ENCODE results near the gene CWC25. TPM values are rescaled to one million over a fixed set of nuclear protein-coding genes. Genes with fewer than 3 reads are reported as not detected.

CWC25 gene
- 17.7 TPM for polyA plus RNA-seq (2013, experiment 1 of 2)
- polyA plus RNA-seq (2013, experiment 2 of 2), result 15.8 TPM

DNA sequence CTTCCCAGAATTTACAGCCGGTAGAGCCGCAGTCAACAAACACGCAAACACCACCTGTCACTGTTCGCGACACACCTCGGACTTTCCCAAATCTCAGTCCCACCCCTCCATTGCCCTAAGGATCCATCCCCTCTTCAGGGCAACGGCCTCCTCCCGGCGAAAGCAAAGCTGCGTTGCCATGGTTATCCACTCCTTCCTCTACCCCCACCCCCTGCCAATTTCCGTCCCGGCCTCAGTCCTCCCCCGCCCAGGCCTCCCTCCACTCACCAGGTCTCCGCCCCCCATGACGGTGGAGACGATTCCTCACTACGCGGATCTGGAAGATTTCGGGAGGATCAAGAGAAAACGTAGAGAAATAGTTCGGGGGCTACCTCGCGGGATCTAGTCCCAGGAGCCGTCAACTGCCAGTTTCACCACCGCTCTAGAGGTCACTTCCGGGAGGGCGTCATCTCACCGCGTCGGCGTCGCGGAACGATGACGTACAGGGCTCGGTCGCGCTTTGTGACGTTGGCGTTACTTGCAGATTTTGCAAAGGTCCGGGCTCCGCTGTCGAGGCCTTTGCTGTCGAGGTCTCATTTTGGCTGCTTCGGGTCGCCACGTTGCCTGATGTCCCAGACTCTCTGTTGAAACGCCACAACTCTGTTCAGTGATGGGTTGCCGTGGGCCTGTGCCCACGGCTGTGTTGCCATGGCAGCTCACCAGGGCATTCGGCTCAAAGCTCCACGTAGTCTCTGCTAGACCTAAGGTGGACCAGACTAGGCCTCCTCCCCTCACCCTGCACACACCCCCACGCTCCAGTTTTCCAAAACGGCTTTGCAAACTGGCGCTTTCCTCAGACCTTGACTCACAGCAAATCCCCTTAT, at the start of gene CWC25:
Gene CWC25, minus strand, starts transcription at position 423 of the 863 bp plus-strand sequence. Its CDS starts 138 bp downstream, at position 285.
- 4% methylated on average over 44 to 49 of the region's 55 CpGs for WGBS, 2 experiments (ENCODE audit: insufficient coverage in 2 of 2)
- Histone ChIP-seq H3K4me1 (ENCODE audit: control insufficient read depth, insufficient read depth, low read length, poor library complexity, severe bottlenecking) (peaks cover 12% of the 10 kb centered on the region), H3K9me3 (ENCODE audit: control insufficient read depth, low read length) (no peaks in the 10 kb centered on the region), H3K27ac (ENCODE audit: low read depth, low read length, severe bottlenecking) (peak within 1 kb of the TSS; percentile 100), H3K4me3 (ENCODE audit: extremely low read depth, insufficient read depth, low read length, poor library complexity, severe bottlenecking) (peak within 1 kb of the TSS; percentile 71), H3K36me3 (ENCODE audit: control insufficient read depth, insufficient read depth, low read length) (peaks cover 13% of the 10 kb centered on the region)

DNA sequence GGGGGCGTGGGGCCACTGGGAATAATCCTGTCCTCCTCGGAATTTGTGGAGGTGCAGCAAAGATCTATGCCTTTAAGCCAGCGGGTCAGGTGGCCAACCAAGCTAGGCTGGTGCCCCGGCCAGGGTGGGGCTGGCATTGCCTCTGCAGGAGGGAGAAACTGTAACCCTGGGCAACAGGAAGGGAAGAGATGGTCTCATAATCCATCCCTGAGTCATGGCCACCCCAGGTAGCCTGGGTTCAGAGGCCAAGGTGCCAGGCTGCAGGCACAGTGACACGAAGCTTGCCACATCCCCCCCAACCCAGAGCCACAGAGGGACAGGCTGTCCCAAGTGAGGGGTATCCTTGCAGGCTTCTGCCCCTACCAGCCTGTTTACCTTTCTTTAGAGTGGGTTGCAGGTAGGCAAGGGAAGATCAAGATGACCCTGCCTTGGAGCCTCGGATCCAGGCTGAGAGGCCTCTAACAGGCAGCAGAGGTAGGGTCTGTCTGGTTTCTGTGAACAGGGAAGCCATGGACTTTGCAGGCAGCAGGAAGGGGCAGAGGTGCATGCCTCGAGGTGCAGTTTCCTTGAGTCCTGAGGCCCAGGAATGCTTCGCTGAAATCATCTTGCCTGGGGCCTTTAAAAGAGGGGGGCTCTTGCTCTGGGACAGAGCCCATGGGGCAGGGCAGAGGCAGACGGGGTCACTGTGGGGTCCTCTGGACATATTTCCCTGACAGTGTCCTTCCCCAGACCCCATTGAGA, 48.7 kb upstream of the CWC25 start:
- Histone ChIP-seq H3K4me1 (ENCODE audit: control insufficient read depth, insufficient read depth, low read length, poor library complexity, severe bottlenecking) (peaks cover 62% of the 10 kb centered on the region), H3K9me3 (ENCODE audit: control insufficient read depth, low read length) (no peaks in the 10 kb centered on the region), H3K27ac (ENCODE audit: low read depth, low read length, severe bottlenecking) (no peak overlapping the region), H3K4me3 (ENCODE audit: extremely low read depth, insufficient read depth, low read length, poor library complexity, severe bottlenecking) (no peak overlapping the region), H3K36me3 (ENCODE audit: control insufficient read depth, insufficient read depth, low read length) (peaks cover 44% of the 10 kb centered on the region)
- WGBS, 2 experiments (ENCODE audit: insufficient coverage in 2 of 2), result 73 to 89% methylated on average over 5 to 7 of the region's 9 CpGs

DNA sequence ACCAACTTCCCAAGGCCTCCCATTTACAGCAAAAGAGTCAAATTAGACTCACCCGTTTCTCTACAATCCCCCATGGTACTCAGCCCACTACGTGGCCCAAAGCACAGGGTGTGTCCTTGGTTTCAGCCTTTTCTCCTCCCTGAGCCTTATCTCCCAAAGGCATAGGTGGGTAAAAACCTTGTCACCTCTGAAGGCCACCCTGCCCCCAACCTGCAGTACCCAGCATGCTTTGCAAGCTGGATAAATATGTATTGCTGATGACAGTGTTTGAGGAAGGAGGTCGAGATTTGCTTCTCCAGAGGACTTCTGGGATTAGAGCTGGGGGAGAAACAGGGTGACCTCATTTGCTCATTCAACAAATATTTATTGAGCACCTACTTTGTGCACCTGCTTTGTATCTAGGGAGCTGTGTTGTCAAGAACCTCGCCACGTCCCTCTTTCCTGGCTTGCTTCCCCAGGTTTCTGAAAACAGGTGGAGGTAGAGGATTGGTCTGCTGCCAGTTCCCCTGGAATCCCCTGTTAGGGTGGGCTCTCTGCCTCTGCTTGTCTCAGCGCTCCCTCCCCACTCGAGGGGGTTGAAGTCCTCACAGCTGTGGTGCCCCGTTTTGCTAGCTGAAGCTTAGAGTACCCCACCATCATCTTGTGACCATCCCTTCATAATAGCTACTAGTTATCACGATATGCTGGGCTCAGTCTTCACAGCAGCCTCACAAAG, 47.7 kb upstream of the CWC25 start:
- WGBS, 2 experiments (ENCODE audit: insufficient coverage in 2 of 2), result 90 to 94% methylated on average over 6 to 7 of the region's 9 CpGs
- H3K36me3 ChIP-seq (ENCODE audit: control insufficient read depth, insufficient read depth, low read length), result peaks cover 34% of the 10 kb centered on the region
- H3K27ac ChIP-seq (ENCODE audit: low read depth, low read length, severe bottlenecking), result no peak overlapping the region
- no peaks in the 10 kb centered on the region for H3K9me3 ChIP-seq (ENCODE audit: control insufficient read depth, low read length)
- H3K4me3 ChIP-seq (ENCODE audit: extremely low read depth, insufficient read depth, low read length, poor library complexity, severe bottlenecking), result no peak overlapping the region
- H3K4me1 ChIP-seq (ENCODE audit: control insufficient read depth, insufficient read depth, low read length, poor library complexity, severe bottlenecking), result peaks cover 53% of the 10 kb centered on the region

DNA sequence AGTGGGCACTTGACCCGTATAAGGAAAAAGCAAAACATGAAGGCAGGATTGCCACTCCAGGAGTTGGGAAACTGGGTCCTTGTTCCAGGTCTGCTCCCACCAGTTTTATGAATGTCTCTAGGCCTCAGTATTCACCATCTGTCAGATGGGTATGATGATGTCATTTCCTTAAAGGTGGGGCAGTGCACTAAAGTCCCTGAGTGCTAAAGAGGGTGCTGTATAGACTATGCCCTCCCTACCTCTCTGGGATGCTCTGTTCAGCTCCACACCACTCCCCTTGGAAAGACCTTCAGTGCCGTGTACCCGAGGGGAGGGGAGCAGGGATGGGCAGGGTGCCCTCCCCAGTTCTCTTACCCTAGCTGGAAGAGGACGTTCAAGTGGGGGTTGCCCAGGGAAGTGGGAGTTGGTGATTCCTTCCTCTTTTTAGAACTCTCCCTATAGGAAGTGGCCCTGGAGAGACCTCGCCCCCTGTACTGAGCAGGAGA, 46.9 kb upstream of the CWC25 start:
- Histone ChIP-seq H3K9me3 (ENCODE audit: control insufficient read depth, low read length) (no peaks in the 10 kb centered on the region), H3K36me3 (ENCODE audit: control insufficient read depth, insufficient read depth, low read length) (peaks cover 29% of the 10 kb centered on the region), H3K4me3 (ENCODE audit: extremely low read depth, insufficient read depth, low read length, poor library complexity, severe bottlenecking) (peak overlapping the region; percentile 96), H3K4me1 (ENCODE audit: control insufficient read depth, insufficient read depth, low read length, poor library complexity, severe bottlenecking) (peaks cover 46% of the 10 kb centered on the region), H3K27ac (ENCODE audit: low read depth, low read length, severe bottlenecking) (no peak overlapping the region)
- 78 to 88% methylated on average over 1 of the region's 5 CpGs for WGBS, 2 experiments (ENCODE audit: insufficient coverage in 2 of 2)

DNA sequence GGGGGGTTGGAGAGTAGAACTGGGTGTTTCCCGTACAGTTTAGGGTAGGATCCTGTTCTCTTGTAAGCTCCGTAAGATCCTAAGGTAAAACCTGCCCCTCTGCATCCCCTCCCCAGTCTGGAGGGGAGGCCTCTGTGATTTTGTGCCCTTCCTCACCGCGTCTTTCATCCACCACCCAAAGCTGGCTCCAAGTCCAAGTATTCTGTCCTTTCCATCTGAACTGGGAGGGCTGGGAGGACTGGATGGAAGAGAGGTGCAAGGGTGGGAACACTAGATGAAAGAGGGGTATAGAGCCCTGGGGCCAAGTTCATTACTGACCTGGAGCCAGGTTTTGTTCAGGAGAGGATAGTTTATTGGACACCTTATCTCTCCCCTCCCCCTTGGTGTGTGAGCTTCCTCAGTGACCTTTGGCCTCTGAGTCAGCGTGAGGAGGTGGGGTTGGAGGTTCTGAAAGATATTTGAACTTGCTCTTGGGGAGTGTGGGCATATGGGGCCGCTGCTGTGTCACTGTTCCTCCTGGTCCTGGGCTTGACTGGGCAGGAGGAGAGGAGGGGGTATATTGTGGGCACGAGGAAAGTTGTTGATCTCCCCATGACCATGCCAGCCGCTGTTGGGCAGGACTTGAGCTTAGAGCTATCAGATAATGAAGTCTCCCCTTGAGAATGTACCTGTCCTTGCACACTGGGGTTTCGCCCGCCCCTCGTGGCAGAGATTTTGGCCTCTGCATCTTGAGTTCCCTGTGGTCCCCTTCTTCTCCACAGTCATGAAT, 46.3 kb upstream of the CWC25 start:
- peak overlapping the region; percentile 78 for H3K27ac ChIP-seq (ENCODE audit: low read depth, low read length, severe bottlenecking)
- peaks cover 43% of the 10 kb centered on the region for H3K4me1 ChIP-seq (ENCODE audit: control insufficient read depth, insufficient read depth, low read length, poor library complexity, severe bottlenecking)
- H3K36me3 ChIP-seq (ENCODE audit: control insufficient read depth, insufficient read depth, low read length), result peaks cover 23% of the 10 kb centered on the region
- 45 to 57% methylated on average over 6 to 7 of the region's 11 CpGs for WGBS, 2 experiments (ENCODE audit: insufficient coverage in 2 of 2)
- H3K4me3 ChIP-seq (ENCODE audit: extremely low read depth, insufficient read depth, low read length, poor library complexity, severe bottlenecking), result peak overlapping the region; percentile 96
- no peaks in the 10 kb centered on the region for H3K9me3 ChIP-seq (ENCODE audit: control insufficient read depth, low read length)

DNA sequence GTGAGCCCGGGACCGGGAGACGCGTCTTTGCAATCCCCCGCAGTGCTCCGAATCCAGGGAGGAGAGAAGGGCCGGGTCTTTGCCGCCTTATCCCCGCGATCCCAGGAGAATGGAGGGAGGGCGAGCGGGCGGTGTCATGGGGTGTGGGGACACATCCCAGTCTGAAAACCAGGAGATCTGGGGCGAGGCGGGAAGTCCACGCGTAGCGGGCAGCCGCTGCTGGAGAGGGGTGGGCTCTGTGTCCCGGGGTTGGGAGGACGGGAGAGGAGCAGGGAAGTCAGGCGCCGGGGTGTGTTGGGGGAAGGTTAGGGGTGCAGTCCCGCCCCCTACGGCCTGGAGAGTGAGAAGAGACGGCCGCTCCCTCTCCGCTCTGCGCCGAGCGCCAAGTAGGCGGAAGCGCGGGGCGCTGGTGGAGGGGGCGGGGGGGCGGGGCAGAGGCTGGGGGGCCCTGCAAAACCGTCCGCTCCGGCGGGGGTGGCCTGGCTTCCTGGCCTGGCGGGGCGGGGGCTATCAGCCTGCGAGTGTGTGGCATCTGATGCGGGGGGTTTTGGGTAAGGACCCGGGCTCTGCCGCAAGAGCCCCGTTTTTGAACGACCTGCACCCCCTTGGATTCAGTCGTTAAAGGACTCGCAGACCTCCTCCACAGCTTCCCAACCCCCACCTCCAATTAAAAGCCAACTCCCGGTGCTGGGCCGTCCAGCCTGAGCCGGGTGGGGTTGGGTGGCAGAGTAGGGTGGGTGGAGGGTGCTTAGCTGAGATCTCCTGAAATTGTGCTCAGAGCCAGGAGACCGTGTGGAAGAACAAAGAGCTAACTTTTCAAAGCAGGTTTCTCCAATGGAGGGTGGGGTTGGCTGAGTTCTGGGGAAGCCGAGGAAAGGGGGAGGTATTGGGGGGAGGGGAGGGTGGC, 45.4 kb upstream of the CWC25 start:
- peak overlapping the region; percentile 91 for H3K27ac ChIP-seq (ENCODE audit: low read depth, low read length, severe bottlenecking)
- H3K36me3 ChIP-seq (ENCODE audit: control insufficient read depth, insufficient read depth, low read length), result peaks cover 19% of the 10 kb centered on the region
- H3K4me1 ChIP-seq (ENCODE audit: control insufficient read depth, insufficient read depth, low read length, poor library complexity, severe bottlenecking), result peaks cover 39% of the 10 kb centered on the region
- 0% methylated on average over 10 to 19 of the region's 56 CpGs for WGBS, 2 experiments (ENCODE audit: insufficient coverage in 2 of 2)
- no peaks in the 10 kb centered on the region for H3K9me3 ChIP-seq (ENCODE audit: control insufficient read depth, low read length)
- H3K4me3 ChIP-seq (ENCODE audit: extremely low read depth, insufficient read depth, low read length, poor library complexity, severe bottlenecking), result peak overlapping the region; percentile 96

DNA sequence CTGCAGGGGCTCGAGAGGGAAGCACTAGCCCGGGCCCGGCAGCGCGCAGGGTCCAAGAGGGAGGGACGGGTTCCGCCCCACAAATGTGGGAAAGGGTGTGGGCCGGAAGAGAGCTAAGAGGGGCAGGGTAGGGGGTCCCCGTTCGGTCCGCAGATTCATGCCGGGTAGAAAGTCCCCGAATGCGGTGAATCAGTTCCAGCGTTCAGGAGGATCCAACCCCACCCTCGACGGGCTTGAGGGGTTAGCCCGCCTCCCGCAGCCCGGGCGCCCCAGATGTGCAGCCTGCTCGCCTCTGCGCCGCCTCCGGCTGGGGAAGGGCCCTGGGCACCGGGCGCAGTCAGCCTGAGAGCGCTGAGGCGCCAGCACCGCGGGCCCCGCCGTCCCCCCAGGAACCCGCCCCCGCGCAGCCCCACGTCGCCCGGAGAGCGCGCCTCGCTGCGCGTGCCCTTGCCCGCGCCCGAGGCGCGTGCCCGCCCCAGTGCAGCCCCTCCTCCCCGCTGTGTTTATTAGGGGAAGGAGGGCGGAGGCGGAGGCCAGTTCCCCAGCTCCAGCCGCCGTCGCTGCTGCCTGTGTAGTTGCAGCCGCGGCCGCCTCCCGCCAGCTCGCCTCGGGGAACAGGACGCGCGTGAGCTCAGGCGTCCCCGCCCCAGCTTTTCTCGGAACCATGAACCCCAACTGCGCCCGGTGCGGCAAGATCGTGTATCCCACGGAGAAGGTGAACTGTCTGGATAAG, 44.6 kb upstream of the CWC25 start, which contains the start of gene LASP1:
Gene LASP1, plus strand, starts transcription at position 533 of the 733 bp plus-strand sequence. Its CDS starts 132 bp downstream, at position 665.
- H3K9me3 ChIP-seq (ENCODE audit: control insufficient read depth, low read length), result no peaks in the 10 kb centered on the region
- 0% methylated on average over 57 to 61 of the region's 73 CpGs for WGBS, 2 experiments (ENCODE audit: insufficient coverage in 2 of 2)

DNA sequence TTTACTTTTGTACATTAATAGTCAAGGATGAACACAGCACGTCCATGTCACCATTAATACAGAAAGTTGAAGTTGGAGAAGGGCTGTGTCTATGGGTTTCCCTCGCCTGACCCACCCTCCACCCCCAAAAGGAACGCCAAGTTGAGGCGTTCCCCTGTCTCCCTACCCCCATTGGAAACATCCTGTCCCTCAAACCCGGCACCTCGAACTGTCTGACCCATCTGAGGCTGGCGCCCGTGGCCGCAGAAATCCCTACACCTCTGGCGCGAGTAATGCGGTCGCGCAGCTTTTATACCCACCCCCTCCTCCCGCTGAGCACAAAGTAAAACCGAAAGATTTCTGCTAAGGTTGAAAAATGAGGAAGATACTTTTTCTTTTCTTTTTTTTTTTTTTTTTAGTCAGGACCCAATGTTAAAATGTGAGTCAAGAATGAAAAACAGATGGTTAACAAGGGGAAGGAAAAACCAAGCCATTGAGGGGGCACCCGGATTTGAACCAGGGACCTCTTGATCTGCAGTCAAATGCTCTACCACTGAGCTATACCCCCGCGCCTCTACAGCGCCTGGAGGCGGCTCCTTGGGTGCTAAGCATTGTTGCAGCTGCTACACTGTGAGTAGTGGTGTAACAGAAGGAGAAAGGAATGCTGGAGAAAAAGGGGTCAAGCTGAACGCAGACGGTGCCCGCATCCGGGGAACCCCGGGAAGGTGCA, 43.9 kb upstream of the CWC25 start:
- H3K27ac ChIP-seq (ENCODE audit: low read depth, low read length, severe bottlenecking), result peak overlapping the region; percentile 91
- H3K9me3 ChIP-seq (ENCODE audit: control insufficient read depth, low read length), result no peaks in the 10 kb centered on the region
- 2 to 3% methylated on average over 11 to 13 of the region's 26 CpGs for WGBS, 2 experiments (ENCODE audit: insufficient coverage in 2 of 2)
- H3K36me3 ChIP-seq (ENCODE audit: control insufficient read depth, insufficient read depth, low read length), result peaks cover 15% of the 10 kb centered on the region
- H3K4me3 ChIP-seq (ENCODE audit: extremely low read depth, insufficient read depth, low read length, poor library complexity, severe bottlenecking), result peak overlapping the region; percentile 96
- peaks cover 26% of the 10 kb centered on the region for H3K4me1 ChIP-seq (ENCODE audit: control insufficient read depth, insufficient read depth, low read length, poor library complexity, severe bottlenecking)

More for the DNA sequence above, 44.6 kb upstream of the CWC25 start, which contains the start of gene LASP1:
- peaks cover 33% of the 10 kb centered on the region for H3K4me1 ChIP-seq (ENCODE audit: control insufficient read depth, insufficient read depth, low read length, poor library complexity, severe bottlenecking)
- H3K36me3 ChIP-seq (ENCODE audit: control insufficient read depth, insufficient read depth, low read length), result peaks cover 18% of the 10 kb centered on the region
- peak within 1 kb of the TSS; percentile 96 for H3K4me3 ChIP-seq (ENCODE audit: extremely low read depth, insufficient read depth, low read length, poor library complexity, severe bottlenecking)
- H3K27ac ChIP-seq (ENCODE audit: low read depth, low read length, severe bottlenecking), result peak within 1 kb of the TSS; percentile 91

Measured in mesodermal cell (in vitro differentiated cells).